Dermis microvascular lymphatic vessel endothelial cell (primary cell): ENCODE results near the gene MAST4. TPM values are rescaled to one million over a fixed set of nuclear protein-coding genes. Genes with fewer than 3 reads are reported as not detected.
A peak's percentile ranks its signal among the peaks of the same experiment; 100 is the strongest.

ENCODE experiments used
- DNase-seq, 2 donors: peaks; one replicate each; pipeline versions ENCODE4 v3.0.0 to v3.0.0-alpha.2; 2010; ENCODE audit warnings: low read depth in 2 of 2
- total RNA-seq: library from RNA; depleted of rRNA; stranded (reverse); fragments of >200 nt; gene quantifications from 2 replicates; pipeline ENCODE4 v1.2.1, GENCODE V29; 2014

MAST4 gene
- total RNA-seq, 1 donor from 2014 or later = 14.2 TPM

DNA sequence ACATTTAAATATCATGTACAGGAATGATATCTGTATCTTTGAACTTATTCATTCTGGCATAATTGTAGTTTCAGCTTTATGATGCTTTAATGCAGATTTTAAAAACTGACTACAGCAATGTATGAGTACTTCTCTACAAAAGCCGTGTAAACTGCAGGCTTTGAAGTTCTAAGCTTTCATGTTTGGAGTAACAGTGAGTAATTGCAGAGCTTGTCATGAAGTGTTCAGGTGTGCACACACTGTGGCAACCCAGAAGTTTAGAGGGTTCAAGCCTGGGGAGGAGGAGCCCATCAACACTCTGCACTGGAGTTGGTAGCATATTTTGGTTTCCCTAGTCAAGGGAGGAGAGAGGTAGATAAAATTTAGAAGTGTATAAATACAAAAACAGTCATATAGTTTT is 469.5 kb downstream of the MAST4 start:
- no peak for DNase-seq

DNA sequence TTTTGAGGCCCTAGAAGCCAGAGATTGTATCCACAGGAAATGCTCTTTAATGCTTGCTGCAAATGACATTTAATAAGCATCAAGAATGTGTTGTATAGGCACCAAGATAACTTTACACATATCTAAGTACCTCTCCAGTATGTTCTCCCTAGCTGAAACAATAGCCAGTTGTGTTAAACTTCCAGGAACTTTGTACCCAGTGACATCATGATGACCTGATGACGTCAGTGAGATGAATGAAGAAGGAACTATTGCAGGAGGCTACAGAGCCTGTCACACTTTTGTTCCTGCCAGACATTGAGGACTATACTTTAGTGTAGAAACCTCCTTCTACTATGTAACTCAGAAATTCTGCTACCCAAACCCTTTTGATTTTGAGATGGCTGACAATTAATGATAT is 470.6 kb downstream of the MAST4 start:
- DNase-seq = peak in 1 of 2 donors; percentile 20

DNA sequence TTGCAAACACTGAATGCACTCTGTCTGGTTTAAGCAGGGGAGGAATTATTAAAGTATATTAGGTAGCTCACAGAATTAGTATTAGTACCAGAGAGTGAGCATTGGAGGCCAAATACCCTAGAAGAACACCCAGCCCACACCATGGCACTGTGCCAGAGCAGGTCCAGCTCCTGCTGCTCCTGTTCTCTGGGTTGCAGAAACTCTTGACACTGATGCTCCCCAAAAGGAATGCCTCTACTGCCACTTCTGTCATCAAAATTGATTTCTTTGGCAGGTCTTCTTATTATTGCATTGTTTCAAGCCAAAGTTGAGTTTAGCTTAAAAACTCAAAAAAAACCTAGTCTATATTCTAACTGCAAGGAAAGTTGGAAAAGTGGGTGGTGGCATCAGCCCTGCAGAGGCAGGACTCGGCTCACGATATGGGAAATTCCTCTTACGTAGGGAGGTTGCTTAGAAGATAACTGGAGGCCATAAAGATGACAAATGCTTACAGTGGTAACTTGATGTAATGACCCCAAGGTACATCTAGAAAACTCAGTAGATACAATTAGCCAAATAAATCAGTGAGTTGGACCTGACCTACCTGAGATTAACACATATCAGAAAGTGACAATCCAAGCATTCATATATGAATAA is 477.0 kb downstream of the MAST4 start:
- DNase-seq = no peak

DNA sequence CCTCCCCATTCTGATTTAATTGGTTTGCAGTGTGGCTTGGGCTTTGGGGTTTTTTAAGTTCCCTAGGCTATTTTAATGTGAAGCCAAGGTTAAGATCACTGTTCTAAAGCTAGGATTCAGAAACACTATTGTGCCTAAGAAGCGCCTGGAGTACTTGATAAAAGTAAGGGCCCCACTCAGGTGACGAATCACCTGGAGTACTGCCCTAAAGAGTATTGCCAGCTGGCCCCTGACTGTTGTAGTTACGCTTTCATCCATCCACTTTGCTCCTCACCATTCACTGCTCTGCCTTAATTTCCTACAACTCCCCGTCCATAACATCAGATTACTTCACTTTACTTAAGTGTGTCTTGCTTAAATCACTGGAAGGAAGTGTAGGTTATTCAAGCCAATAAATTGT is 481.1 kb downstream of the MAST4 start:
- DNase-seq = no peak

DNA sequence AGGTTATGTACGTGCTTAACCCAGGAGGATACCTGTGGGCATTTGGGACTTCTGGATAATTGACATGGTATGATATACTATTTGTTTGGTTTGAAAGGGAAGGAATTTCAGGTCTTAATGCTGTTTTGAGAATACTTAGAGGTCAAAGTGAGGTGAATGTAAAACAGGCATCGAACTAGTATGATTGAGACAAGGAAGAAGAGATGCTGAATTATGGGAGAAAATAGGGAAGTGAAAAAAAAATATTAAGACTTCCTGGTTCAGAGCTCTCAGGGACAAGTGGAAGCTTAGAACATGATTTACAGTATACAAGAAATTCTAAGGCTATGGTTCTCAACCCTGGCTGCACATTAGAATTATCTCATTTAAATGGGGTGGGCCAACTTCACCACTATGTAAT is 485.1 kb downstream of the MAST4 start:
- no peak for DNase-seq

DNA sequence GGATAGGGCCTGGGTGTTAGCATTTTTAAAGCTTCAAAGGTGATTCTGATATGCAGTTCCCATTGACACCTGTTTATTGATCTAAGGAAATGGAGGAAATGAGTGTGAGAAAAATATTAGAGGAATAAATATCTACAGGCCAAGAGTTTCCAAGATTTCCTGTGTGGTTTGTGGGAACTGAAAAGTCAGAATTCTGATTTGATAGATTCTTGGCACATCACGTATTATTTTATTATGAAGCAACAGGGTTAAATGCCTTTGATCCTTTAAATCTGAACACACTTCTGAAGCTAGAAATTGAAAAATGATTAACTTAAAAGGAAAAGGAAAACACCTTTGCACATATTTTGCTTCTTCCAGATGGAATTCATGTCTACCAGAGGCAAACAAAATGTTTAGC is 486.7 kb downstream of the MAST4 start:
- DNase-seq = peak in 1 of 2 donors; percentile 63

DNA sequence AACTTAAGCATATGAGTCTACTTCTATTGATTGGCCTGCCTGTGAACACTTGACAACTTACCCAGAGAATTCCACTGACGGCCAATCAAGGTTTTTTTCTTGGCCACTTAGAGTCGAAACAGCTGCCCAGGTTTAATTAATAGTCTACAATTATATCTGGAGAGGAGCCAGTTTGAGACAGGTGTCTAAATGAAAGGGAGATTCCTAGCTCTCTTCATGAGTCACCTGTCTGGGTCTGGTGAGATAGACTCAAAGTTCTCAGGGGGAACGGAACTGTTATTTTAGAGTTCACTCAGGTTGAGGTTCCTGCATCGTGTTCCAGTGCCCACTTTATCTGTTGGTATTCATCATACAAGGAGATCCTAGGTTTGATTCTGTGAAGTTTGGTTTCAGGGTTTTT is 489.4 kb downstream of the MAST4 start:
- no peak for DNase-seq

DNA sequence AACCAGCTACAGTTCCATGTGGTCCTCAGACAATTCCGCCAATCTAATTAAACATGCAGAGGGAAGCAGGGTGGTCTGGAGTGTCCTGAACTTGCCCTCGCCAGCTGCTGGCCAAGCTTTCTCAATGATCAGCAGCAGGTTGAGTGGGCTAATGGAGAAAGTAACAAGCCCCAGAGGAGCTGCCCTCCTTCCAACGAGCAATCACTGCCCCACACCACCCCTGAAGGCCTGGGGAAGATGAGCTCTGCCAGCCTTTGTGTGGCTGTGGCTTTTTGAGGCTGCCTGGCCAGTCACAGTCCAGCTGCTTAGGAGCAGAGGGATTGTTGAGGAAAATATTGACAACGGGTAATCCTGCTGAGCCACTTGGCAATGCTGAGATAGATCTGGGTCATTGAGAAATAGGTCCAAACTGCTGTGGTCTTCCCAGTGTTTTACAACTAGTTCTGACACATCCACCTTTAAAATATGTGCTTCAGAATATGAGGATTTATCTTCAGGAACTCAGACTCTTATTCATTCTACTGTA is 493.1 kb downstream of the MAST4 start:
- no peak for DNase-seq

DNA sequence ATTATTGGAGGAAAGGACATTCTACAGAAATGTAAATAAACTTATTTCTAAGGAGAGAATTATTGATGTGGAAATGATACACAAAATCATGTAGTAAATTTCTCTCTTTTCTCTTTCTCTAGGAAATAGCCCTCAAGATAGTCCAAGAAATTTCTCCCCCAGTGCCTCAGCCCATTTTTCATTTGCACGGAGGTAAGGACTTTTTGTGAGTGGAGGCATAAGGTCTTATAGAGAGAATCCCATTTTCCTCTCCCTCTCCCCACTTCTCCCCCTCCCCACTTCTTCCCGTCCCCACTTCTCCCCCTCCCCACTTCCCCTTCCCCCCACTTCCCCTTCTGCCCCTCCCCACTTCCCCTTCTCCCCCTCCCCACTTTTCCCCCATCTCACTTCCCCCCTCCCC is 493.8 kb downstream of the MAST4 start:
- no peak for DNase-seq

DNA sequence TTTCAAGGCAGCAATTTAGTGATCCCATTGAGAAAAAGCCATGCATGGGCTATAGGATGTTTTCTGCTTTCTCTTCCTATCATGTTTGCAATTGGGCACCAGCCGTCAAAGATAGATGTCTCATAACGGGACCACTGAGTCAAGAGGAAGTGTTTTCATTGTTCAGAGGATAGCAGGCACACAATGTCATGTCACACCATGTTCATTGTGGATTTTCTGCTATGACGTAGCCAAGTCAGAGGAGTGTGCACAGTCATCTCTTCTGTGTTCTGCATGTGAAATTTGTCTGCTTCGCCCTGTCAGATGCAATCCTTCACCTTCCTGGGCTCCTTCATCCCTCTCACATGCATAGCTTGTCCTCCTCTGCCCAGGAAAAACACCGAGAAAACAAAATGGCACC is 494.4 kb downstream of the MAST4 start:
- DNase-seq = peak in 1 of 2 donors; percentile 13

DNA sequence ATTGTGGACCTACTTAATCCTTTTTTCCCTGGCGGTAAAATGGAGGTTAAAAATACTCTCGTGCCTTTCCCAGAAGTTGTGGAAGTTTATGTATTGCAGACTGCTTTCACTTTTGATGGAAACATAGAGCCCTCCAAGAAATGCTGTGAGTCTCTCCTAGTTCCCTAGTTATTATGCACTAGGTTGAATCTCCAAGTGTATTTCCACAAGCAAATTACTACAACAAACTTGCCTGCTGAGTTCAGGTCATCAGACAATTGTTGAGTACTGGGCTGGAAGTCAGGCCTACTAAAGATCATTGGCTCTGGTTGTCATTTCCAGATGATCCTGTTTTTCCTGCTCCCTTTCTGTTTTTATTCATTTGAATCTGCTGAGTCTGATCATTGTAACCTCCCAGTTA is 496.3 kb downstream of the MAST4 start:
- DNase-seq = peak in 1 of 2 donors; percentile 45

DNA sequence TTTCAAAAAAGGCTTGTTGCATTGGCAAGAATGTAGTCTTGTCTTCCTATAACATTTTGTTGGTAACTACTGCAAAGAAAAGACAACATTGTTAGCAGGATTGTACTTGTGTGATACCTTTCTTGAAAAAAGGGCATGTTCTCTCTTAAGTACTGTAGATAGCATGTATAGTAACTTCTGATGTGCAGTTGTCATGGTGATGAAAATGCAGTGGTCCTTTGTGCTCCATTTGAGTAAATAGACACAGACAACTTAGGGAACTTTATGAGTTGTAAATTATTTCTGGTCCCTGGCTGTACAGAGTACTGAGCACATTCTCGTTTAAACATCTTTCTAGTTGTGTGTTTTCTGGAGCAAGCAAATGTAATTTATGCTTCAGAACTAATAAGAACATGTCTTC is 497.1 kb downstream of the MAST4 start:
- DNase-seq = no peak

DNA sequence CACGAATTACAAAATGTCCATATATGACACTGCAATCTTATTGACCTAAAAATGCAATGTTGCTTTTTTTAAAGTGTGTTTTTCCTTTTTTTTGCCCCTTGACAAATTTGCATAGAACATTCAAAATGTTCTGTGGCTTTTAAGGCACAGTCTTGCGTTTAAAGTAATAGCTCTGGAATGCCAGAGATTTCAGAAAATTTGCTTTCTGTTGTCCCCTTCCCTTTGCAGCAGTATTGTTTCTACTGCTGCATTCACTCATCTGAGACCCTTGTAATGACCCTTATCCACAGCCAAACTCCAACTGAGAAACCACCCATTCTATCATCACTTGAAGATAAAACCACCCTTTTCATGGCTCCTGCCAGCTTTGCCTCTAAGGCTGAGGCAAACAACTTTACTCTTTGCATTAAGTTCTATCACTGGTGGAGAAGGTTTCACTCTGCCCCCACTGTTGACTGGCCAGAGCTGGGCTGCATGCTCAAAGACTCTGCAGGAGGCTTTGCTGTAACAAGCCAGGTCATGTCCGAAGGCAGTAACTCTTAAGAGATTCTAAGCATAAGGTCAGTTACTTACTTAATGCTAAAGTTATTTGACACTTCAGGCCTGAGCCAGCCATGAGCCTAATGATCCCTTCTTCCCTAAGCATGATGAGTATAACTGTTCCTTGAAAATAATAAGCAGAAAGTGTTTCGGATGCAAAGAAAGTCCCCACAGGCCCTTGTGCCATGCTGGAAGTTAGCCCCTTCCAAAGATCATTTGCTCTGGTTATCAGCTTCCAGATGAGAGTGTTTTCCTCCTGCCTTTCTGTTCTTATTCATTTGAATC is 498.5 kb downstream of the MAST4 start:
- DNase-seq = peak in 1 of 2 donors; percentile 15

DNA sequence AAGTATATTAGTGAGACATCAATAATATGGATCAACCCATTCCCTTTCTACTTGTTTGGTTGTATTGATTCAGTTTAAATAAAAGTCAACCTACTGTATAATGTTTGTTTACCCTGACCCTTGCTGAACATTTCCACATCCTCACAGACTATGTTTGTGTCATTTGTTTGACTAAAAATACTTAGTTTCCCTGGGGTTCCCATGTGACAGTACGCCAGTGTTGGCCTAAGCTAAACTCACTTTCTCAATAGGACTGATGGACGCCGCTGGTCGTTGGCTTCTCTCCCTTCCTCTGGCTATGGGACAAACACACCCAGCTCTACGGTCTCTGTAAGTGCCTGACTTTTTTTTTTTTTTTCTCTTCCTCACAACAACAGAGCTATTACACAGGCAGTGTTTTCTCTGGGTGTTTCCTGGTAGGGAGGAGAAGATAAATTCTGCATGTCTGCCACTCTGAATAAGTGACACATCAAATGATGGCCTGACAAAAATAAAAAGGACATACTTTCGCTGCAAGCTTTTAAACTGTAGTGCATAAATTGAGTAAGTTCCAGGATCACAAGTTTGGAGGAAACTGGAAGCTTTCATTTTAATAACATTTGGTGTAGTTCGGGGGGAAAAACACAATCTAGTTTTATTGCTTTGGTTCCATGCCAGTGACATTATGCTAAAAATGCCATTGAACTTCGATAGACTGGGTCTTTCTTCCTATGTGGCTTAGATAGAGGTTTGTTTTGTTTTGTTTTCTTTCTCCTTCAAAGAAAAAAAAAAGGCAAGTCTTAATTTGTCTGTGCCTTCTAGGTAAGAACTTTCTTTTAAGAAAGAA is 499.4 kb downstream of the MAST4 start:
- peak; percentile 81 to 83 for DNase-seq

DNA sequence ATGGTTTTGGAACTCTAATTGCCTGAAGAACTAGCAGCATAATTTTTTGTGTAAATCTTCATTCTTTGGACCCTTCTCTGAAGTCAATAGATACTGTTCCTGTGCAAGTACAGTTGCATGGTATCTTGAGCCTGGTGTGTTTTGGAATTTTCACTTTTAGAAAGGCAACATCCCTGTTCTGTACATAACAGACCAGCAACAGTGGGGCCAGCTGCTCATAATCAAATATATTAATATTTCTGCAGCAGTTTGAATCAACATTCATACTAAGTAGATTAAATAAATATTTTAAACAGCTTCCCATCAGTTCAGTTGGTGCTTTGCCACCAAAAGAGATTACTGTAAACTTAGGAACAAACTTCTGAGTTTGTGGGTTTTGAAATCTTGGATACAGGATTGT is 502.5 kb downstream of the MAST4 start:
- DNase-seq = no peak

DNA sequence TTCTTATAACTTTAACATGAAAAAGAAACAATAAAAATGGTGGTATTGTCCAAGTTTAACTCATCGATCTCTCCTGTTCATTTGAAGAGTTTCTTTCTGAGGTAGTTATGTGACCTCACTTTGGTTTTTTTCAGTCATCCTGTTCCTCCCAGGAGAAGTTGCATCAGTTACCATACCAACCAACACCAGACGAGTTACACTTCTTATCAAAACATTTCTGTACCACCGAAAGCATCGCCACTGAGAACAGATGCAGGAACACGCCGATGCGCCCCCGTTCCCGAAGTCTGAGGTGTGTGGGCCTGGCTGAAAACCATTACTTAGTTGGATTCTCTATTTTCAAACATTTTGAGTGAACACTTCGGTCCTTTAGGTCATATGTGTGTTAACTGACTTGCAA is 504.1 kb downstream of the MAST4 start:
- no peak for DNase-seq

DNA sequence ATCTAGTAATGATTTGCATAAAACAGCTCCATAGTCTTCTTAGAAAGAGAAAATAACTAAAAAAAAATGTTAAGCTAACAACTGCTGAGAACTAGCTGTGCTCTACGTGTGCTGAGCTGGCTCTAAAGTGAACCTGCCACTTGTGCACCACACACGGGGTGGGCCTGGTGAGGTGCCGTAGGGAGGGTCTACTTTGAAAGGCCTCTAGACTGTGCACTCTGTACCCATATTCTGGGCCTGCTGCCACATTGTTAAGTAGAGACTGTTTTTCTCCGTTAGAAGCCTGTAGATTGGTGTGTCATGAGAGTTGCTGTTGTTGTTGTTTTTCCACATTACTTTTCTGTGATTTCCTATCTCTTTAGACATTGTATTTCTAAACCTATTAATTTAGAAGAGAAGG is 506.5 kb downstream of the MAST4 start:
- no peak for DNase-seq

DNA sequence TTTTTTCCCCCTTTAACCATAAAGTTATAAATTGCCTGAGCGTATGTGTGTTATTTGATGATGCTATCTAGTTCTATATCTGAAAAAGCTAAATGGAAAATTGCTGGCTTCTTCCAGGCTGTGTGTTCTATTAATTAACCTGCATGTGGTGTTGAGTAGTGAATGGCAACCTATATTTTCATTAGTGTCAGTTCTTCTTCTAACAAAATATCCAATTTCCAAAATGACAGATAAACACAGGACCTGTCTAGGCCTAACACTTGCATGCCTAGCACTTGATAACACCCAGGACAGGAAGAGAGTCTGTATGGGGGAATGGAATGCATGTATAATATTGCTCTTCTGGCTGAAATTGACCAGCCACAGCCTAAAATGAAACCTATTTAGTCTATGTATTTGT is 508.7 kb downstream of the MAST4 start:
- no peak for DNase-seq

DNA sequence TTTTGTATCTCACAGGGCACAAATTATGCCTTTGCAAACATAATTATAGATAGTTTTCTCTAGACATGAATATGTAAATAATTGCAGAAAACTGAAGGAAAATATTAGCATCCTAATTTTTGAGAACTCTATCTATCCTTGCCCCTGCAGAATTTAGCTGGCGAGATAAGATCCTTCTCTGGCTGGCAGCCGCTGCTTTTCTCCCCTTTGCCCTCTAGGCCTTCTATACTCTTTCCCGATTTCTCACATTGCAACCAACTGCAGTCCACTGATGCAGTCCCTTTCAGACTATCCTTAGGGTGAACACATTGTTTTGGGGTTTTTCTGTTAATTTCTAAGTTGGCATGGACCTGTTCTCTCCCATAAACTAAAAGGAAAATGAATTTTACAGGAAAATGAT is 509.1 kb downstream of the MAST4 start:
- no peak for DNase-seq

DNA sequence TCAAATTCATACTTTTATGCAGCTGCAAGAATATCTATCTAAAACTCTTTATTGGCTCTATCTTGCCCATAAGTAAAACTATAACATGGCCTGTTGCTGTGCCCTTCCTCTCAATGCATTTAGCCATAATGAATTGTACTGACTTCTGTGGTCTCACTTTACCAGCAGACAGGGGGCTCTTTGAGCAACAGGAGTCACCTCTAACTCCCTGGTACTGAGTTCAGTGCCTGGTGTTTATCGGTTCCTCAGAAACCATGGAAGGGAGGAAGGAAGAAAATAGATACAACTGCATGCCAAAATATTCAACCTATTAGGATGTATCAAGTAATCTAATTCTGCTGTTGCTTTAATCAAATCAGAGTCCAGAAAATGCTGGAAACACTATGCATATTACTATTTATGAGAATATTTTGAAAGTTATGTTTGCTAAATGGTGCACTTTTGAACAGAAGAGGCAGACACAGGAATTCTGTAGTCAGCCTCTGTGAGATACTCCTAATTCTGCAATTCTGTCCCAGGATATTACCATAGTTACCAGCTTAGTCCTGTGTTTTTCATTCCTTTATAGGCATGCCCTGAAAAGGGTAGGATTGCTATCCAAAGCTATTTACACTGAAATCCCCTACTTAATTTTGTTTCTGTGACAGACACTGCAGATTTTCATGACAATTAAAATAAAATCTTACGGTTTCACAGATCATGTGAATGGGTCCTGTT is 510.6 kb downstream of the MAST4 start:
- no peak for DNase-seq

DNA sequence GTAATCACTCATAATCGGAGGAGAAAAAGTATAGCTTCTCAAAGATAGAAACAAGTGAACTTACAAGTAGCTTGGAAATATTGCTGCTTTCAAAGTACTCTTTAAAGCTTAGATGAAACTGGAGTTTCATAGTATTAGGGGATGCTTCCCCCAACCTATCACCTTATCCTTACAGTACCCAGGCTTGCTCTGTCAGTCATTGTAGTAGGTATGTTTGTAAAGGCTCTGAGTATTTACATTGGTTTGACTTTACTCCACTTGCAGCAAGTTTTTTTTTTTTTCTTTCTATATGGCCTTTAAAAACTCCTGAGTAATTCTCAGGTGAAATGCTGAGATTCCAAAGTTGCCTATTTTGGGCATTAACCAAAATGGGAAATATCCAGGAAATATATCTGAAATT is 515.6 kb downstream of the MAST4 start:
- DNase-seq = no peak
